SIG-M5 treated with dmso at 0.1 percent for 504 hours (cell line): ENCODE measurements around the gene ISM1.
"Not testable (repeated sequence)": the region's sequence is repeated elsewhere in the genome, so short reads cannot be mapped to it uniquely, and the experiment has no call there.

Experiments used
- DNase-seq: peaks from one replicate; lab custom pipeline; 2025; ENCODE audit not compliant: unreplicated experiment; lab: John Stamatoyannopoulos, UW

The ISM1 gene

GRCh38 chr20:13221313-13221672 lies 219 bp downstream of the ISM1 start:
- DNase-seq = no peak

- peak; percentile 34 for DNase-seq
Observed at GRCh38 chr20:13221673-13222318, 722 bp downstream of the ISM1 start.

GRCh38 chr20:13222319-13222716 lies 1.2 kb downstream of the ISM1 start:
- no peak for DNase-seq

- DNase-seq = no peak
Observed at GRCh38 chr20:13223736-13224520, 2.9 kb downstream of the ISM1 start.

DNA sequence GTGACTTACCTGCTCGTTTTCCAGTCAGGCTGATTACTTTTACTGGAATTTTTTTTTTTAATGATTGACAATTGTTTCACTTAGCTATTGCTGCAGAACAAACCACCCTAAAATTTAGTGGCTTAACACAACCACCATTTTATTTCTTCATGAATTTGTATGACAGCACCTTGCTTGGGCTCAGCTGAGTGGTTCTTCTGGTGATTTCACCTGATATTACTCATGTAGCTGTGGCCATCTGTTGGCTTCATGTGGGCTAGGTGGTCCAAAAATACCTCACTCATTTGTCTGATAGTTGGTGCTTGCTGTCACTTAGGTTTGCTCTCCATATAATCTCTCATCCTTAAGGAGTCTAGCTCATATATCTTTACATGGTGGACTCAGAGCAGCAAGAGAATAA lies 5.3 kb downstream of the ISM1 start:
- DNase-seq = no peak

DNA sequence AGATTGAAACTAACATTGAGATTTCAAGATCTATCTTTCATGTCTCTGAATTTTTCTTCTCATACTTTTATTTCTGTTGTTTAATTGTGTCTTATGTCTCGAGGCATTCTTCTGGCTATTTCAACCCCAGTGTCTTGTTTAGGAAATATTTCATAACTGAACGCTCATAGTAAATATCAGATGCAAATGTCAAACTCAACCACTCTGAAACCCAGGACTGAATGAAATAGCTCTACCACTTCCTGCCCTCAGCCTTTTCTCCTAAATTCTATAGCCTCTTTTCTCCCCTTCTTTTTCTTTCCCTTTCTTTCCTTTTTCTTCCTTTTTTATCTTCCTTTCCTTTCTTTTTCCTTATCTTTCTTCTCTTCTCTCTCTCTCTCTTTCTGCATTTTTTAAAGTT lies 7.7 kb downstream of the ISM1 start:
- no peak for DNase-seq

DNA sequence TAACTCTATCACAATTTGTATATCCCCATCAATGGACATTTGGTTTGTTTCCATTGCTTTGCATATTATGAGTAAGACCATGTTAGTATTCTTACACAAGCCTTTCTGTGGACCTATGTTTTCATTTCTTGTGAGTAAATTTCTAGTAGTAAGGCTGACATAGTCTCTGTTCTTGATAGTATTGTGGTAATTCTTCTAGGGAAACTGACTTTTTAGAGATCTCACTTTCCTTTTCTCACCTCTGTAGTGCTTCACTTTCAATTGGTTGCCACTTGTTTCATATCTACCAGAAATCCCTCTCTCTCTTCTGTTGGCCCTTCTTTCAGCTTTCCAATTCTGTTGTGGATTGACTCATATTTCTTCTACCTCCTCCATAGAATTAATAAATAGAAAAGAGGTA lies 8.5 kb downstream of the ISM1 start:
- DNase-seq = no peak

DNA sequence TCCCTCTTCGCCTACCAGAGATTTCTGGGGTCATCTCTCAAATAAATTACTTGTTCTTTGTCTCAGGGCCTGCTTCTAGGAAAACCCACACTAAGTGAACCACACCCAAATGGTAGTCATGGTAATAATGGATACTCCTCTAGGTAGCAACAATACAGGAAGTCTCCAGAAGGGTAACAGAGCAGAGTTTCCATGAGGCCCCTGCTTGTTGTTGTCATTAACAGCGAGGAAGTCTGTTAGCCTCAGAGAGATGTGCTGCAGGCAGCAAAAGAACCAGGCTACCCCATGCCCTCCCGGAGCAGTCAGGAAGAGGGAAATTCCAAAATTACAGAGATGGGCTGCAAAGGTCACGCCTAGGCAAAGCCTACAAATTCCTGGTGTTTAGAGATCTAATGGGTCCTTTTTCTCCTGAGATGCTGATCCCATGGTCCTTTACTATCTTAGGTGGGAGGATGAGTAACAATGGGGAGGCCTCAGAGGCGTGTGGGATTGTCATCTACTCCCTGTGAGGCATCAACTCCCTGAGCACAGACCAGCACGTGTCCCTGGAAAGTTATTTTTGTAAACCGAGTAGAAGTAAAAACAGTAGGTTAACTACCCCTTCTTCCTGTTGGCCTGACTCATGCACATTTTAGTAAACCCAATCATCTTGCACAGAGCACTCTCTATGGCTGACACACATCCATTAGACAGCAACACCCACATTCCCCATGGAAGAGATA lies 10.1 kb downstream of the ISM1 start:
- peak; percentile 2 for DNase-seq

GRCh38 chr20:13232999-13233398 lies 11.9 kb downstream of the ISM1 start:
- no peak for DNase-seq

GRCh38 chr20:13234961-13235360 lies 13.9 kb downstream of the ISM1 start:
- DNase-seq = no peak

DNA sequence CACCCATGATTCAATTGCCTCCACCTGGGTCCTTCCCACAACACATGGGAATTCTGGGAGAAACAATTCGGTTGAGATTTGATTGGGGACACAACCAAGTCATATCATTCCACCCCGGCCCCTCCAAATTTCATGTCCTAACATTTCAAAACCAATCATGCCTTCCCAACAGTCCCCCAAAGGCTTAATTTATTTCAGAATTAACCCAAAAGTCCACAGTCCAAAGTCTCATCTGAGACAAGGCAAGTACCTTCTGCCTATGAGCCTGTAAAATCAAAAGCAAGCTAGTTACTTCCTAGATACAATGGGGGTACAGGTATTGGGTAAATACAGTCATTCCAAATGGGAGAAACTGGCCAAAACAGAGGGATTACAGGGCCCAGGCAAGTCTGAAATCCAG lies 15.3 kb downstream of the ISM1 start:
- not testable (repeated sequence) for DNase-seq

DNA sequence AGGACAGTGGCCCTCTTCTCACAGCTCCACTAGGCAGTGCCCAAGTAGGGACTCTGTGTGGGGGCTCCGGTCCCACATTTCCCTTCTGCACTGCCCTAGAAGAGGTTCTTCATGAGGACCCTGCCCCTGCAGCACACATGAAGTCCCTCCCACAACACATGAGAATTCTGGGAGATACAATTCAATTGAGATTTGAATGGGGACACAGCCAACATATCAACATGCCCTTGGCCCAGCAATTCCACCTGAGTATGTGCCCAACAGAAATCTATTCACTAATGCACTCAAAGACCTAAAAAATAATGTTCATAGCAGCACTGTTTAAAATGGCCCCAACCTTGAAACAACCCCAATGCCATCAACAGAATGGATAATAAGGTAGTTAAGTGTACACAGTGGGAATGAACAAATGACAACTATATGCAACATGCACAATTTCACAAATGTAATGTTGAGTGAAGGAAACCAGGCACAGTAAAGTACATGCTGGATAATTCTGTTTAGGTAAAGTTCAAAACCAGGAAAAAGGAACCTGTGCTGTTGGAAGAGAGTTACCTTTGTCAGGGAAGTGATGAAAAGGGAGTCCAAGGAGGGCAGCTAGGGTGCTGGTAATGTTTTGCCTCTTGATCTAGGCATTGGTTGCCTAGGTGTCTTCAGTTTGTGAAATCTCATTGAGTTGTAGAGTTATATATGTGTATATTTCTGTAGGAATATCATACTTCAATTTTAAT lies 16.1 kb downstream of the ISM1 start:
- DNase-seq = no peak

- no peak for DNase-seq
Observed at GRCh38 chr20:13238001-13238653, 17.1 kb downstream of the ISM1 start.

- DNase-seq = peak; percentile 5
Observed at GRCh38 chr20:13243826-13244376, 22.8 kb downstream of the ISM1 start.

- no peak for DNase-seq
Observed at GRCh38 chr20:13245250-13245723, 24.2 kb downstream of the ISM1 start.

DNA sequence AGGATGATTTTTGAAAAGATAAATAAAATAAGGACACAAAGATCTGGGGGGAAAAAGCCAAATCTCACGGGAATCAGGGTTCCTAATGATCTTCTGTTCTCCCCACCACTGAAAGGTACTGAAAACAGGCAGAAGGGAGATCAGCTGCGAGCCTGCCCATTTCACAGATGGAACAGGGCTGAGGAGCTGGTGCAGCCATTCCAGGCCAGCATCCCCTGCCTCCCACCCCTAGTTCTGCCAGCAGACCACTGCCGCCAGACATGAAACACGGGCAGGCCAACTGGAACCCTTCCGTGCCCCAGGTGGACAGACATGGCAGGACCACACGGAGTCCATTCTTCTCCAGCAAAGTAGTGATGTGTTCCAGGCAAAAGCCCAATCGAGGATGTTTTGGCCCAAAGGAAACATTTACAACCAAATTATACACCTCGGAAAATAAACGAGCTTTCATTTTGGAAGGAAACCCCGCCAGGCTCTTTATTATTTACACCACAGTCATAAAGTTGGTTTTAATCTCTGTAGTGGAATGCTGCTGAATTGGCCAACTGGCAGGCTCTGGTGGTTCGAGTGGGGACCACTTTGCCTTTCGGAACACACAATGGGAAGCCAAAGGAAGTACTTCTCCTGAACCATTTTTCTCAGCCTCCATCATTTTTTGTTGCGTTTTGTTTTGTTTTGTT lies 28.2 kb downstream of the ISM1 start:
- no peak for DNase-seq

GRCh38 chr20:13249798-13250170 lies 28.7 kb downstream of the ISM1 start:
- DNase-seq = no peak

GRCh38 chr20:13250251-13250650 lies 29.2 kb downstream of the ISM1 start:
- DNase-seq = no peak

- no peak for DNase-seq
Observed at GRCh38 chr20:13251106-13251903, 30.2 kb downstream of the ISM1 start.
